WTC11 (cell line): ENCODE measurements around the gene RAET1G. TPM values are rescaled to one million over a fixed set of nuclear protein-coding genes. Genes with fewer than 3 reads are reported as not detected.

ENCODE experiments used
- ATAC-seq: fragments of 200-7000 bp; cut with Tn5 transposase; 2 replicates; pipeline ENCODE4 v1.10.0; 2021; ENCODE audit warnings: mild to moderate bottlenecking, moderate library complexity
- CTCF ChIA-PET: fragments of 300-600 bp; sonication (Branson Sonifier 250); formaldehyde crosslinking; loops from one replicate; lab custom pipeline; 2021; ENCODE audit warnings: antibody characterized with exemption; lab: Charles Lee
- POLR2A ChIA-PET: fragments of 350-600 bp; sonication (Branson Sonifier 250); formaldehyde crosslinking; loops from one replicate; lab custom pipeline; 2021; ENCODE audit warnings: antibody characterized with exemption; lab: Charles Lee
- DNase-seq: peaks from one replicate; pipeline ENCODE4 v3.0.0; 2021; ENCODE audit warnings: low spot score
- H3K27ac Mint-ChIP-seq: 2 replicates; pipeline ENCODE4 v1.8.0; 2021; ENCODE audit warnings: mixed read lengths
- H3K27me3 Mint-ChIP-seq: 2 replicates; pipeline ENCODE4 v1.8.0; 2021; ENCODE audit warnings: low read depth, mild to moderate bottlenecking, moderate library complexity, mixed read lengths
- H3K36me3 Mint-ChIP-seq: 2 replicates; pipeline ENCODE4 v1.8.0; 2021; ENCODE audit warnings: mixed read lengths
- H3K4me1 Mint-ChIP-seq: 2 replicates; pipeline ENCODE4 v1.8.0; 2022; ENCODE audit warnings: mixed read lengths
- H3K4me3 Mint-ChIP-seq: 2 replicates; pipeline ENCODE4 v1.8.0; 2021; ENCODE audit warnings: mild to moderate bottlenecking, moderate library complexity, mixed read lengths
- H3K9me3 Mint-ChIP-seq: 2 replicates; pipeline ENCODE4 v1.8.0; 2021; ENCODE audit warnings: mixed read lengths
- CDX4 ChIP-seq: fragments of 250-450 bp; sonication (Bioruptor Pico); IDR thresholded peaks from 2 replicates; pipeline ENCODE4 v1.9.0; 2021; ENCODE audit warnings: moderate library complexity, mild to moderate bottlenecking, inconsistent platforms, borderline replicate concordance
- CREM ChIP-seq: sonication (generic); formaldehyde crosslinking; IDR thresholded peaks from 2 replicates; pipeline ENCODE4 v1.8.1; 2022; ENCODE audit warnings: mild to moderate bottlenecking, missing genetic modification reagents, moderate library complexity
- E2F4 ChIP-seq: sonication (generic); formaldehyde crosslinking; IDR thresholded peaks from 2 replicates; pipeline ENCODE4 v1.8.1; 2022; ENCODE audit warnings: low read depth, mild to moderate bottlenecking, moderate library complexity, missing genetic modification reagents, borderline replicate concordance
- ESRRA ChIP-seq: sonication (generic); formaldehyde crosslinking; IDR thresholded peaks from 2 replicates; pipeline ENCODE4 v1.8.1; 2022; ENCODE audit warnings: mild to moderate bottlenecking, missing genetic modification reagents, borderline replicate concordance
- FOXJ3 ChIP-seq: sonication (generic); formaldehyde crosslinking; IDR thresholded peaks from 2 replicates; pipeline ENCODE4 v1.9.0; 2021; ENCODE audit warnings: missing genetic modification reagents, mild to moderate bottlenecking, borderline replicate concordance
- FOXK1 ChIP-seq: sonication (generic); formaldehyde crosslinking; IDR thresholded peaks from 2 replicates; pipeline ENCODE4 v1.8.0; 2022; ENCODE audit warnings: mild to moderate bottlenecking, moderate library complexity, missing genetic modification reagents
- GTF2I ChIP-seq: fragments of 250-450 bp; sonication (Bioruptor Pico); conservative IDR thresholded peaks from 2 replicates; pipeline ENCODE4 v1.4.0; 2021; ENCODE audit warnings: mild to moderate bottlenecking
- KAT7 ChIP-seq: sonication (generic); formaldehyde crosslinking; IDR thresholded peaks from 2 replicates; pipeline ENCODE4 v1.8.1; 2023; ENCODE audit warnings: missing genetic modification reagents, mild to moderate bottlenecking, borderline replicate concordance
- NFATC4 ChIP-seq: fragments of 250-450 bp; sonication (Bioruptor Pico); IDR thresholded peaks from 2 replicates; pipeline ENCODE4 v1.9.0; 2021; ENCODE audit warnings: mild to moderate bottlenecking
- NR1H2 ChIP-seq: sonication (generic); formaldehyde crosslinking; IDR thresholded peaks from 2 replicates; pipeline ENCODE4 v1.9.0; 2021; ENCODE audit warnings: mild to moderate bottlenecking, moderate library complexity, missing genetic modification reagents
- OVOL2 ChIP-seq: fragments of 250-450 bp; sonication (Bioruptor Pico); IDR thresholded peaks from 2 replicates; pipeline ENCODE4 v1.9.0; 2021; ENCODE audit warnings: mild to moderate bottlenecking, borderline replicate concordance
- RELA ChIP-seq: sonication (generic); formaldehyde crosslinking; IDR thresholded peaks from 2 replicates; pipeline ENCODE4 v1.8.1; 2022; ENCODE audit warnings: missing genetic modification reagents, mild to moderate bottlenecking, borderline replicate concordance
- RORB ChIP-seq: fragments of 250-450 bp; sonication (Bioruptor Pico); IDR thresholded peaks from 2 replicates; pipeline ENCODE4 v1.9.0; 2021; ENCODE audit warnings: mild to moderate bottlenecking
- SMAD4 ChIP-seq: sonication (generic); formaldehyde crosslinking; IDR thresholded peaks from 2 replicates; pipeline ENCODE4 v1.8.0; 2022; ENCODE audit warnings: mild to moderate bottlenecking, missing genetic modification reagents
- SP1 ChIP-seq: sonication (generic); formaldehyde crosslinking; conservative IDR thresholded peaks from 2 replicates; pipeline ENCODE4 v1.8.1; 2022; ENCODE audit warnings: missing genetic modification reagents
- ZNF232 ChIP-seq: sonication (generic); formaldehyde crosslinking; IDR thresholded peaks from 2 replicates; pipeline ENCODE4 v1.8.0; 2022; ENCODE audit warnings: mild to moderate bottlenecking, missing genetic modification reagents
- ZNF317 ChIP-seq: sonication (generic); formaldehyde crosslinking; IDR thresholded peaks from 2 replicates; pipeline ENCODE4 v1.8.1; 2023; ENCODE audit warnings: low read depth, mild to moderate bottlenecking, moderate library complexity, missing genetic modification reagents, borderline replicate concordance
- ZNF416 ChIP-seq: fragments of 250-450 bp; sonication (Bioruptor Pico); IDR thresholded peaks from 2 replicates; pipeline ENCODE4 v1.9.0; 2021; ENCODE audit warnings: mild to moderate bottlenecking, inconsistent platforms
- ZNF425 ChIP-seq: fragments of 250-450 bp; sonication (Bioruptor Pico); conservative IDR thresholded peaks from 2 replicates; pipeline ENCODE4 v1.9.0; 2021; ENCODE audit warnings: mild to moderate bottlenecking
- total RNA-seq: library from RNA; stranded (reverse); gene quantifications from 3 replicates; pipeline ENCODE4 v1.2.3, GENCODE V29; 2021
- TF ChIP-seq, protein P1 (sequence below): sonication (generic); formaldehyde crosslinking; IDR thresholded peaks from 2 replicates; pipeline ENCODE4 v1.8.0; 2022; ENCODE audit warnings: missing genetic modification reagents
- TF ChIP-seq, protein P2 (sequence below): sonication (generic); formaldehyde crosslinking; IDR thresholded peaks from 2 replicates; pipeline ENCODE4 v1.8.1; 2023; ENCODE audit warnings: mild to moderate bottlenecking, missing genetic modification reagents, borderline replicate concordance

Gene RAET1G
- total RNA-seq, 1 experiment from 2014 or later, result not detected

DNA sequence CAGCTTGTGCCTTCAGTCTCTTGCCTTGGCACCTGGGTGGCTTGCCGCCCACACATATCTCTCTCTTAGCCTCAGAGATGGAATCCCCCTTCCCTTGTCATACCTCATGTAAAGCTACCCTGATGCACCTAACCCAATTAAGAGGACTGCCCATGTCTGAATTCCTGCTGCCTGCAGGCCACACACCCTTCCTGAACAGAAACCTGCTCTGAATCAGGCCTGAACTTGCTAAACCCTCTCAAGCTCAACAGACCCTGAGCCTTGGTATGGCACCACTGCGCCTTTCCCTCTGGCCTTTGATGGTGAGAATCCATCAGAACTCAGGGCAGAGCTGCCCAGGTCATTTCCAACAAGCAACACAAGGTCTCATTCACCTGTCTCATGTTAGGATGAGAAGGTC lies 5.2 kb downstream of the RAET1G start (continued):
- TF ChIP-seq, protein P1, sequence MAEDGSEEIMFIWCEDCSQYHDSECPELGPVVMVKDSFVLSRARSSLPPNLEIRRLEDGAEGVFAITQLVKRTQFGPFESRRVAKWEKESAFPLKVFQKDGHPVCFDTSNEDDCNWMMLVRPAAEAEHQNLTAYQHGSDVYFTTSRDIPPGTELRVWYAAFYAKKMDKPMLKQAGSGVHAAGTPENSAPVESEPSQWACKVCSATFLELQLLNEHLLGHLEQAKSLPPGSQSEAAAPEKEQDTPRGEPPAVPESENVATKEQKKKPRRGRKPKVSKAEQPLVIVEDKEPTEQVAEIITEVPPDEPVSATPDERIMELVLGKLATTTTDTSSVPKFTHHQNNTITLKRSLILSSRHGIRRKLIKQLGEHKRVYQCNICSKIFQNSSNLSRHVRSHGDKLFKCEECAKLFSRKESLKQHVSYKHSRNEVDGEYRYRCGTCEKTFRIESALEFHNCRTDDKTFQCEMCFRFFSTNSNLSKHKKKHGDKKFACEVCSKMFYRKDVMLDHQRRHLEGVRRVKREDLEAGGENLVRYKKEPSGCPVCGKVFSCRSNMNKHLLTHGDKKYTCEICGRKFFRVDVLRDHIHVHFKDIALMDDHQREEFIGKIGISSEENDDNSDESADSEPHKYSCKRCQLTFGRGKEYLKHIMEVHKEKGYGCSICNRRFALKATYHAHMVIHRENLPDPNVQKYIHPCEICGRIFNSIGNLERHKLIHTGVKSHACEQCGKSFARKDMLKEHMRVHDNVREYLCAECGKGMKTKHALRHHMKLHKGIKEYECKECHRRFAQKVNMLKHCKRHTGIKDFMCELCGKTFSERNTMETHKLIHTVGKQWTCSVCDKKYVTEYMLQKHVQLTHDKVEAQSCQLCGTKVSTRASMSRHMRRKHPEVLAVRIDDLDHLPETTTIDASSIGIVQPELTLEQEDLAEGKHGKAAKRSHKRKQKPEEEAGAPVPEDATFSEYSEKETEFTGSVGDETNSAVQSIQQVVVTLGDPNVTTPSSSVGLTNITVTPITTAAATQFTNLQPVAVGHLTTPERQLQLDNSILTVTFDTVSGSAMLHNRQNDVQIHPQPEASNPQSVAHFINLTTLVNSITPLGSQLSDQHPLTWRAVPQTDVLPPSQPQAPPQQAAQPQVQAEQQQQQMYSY (CRISPR knock-in tag), result no peak
- TF ChIP-seq RORB (CRISPR knock-in tag) (no peak), KAT7 (no peak), FOXK1 (CRISPR knock-in tag) (no peak), ZNF317 (CRISPR knock-in tag) (no peak), SMAD4 (no peak), ZNF416 (no peak)

- ATAC-seq, result no peak
- ChIA-PET POLR2A (interaction anchor here (1.3 kb wide), 1 partner anchor 52 kb away, joined by 3 read pairs; the partner anchor contains the start of gene LRP11), CTCF (interaction anchor here (0.9 to 1.5 kb wide), 4 partner anchors 13 to 100 kb away, joined by 3 to 14 read pairs (median 4); no protein-coding TSS in a partner anchor)
- TF ChIP-seq NR1H2 (no peak), CREM (no peak)
- H3K36me3 Mint-ChIP-seq, result no peaks in the 10 kb centered on the region
- no peaks in the 10 kb centered on the region for H3K9me3 Mint-ChIP-seq
- H3K4me3 Mint-ChIP-seq, result no peak overlapping the region
- no peak for DNase-seq
- H3K27ac Mint-ChIP-seq, result no peak overlapping the region
- no peaks in the 10 kb centered on the region for H3K4me1 Mint-ChIP-seq
- peaks cover 59% of the 10 kb centered on the region for H3K27me3 Mint-ChIP-seq
Measured at GRCh38 chr6:149915970-149916865, 6.7 kb downstream of the RAET1G start.

- no peak for ATAC-seq
- no peak for DNase-seq
- Mint-ChIP-seq H3K9me3 (peaks cover 20% of the 10 kb centered on the region), H3K27me3 (peaks cover 44% of the 10 kb centered on the region), H3K4me3 (no peak overlapping the region), H3K4me1 (no peaks in the 10 kb centered on the region), H3K27ac (no peak overlapping the region), H3K36me3 (peaks cover 7% of the 10 kb centered on the region; the same call in 1 of the 2 replicates)
- ChIA-PET POLR2A (no interaction called here), CTCF (interaction anchor here (0.9 kb wide), 1 partner anchor 16 kb away, joined by 4 read pairs; no protein-coding TSS in a partner anchor)
- TF ChIP-seq NFATC4, result no peak
- no peak for TF ChIP-seq FOXJ3 (CRISPR knock-in tag)
- no peak for TF ChIP-seq ESRRA (CRISPR knock-in tag)
- TF ChIP-seq, protein P2, sequence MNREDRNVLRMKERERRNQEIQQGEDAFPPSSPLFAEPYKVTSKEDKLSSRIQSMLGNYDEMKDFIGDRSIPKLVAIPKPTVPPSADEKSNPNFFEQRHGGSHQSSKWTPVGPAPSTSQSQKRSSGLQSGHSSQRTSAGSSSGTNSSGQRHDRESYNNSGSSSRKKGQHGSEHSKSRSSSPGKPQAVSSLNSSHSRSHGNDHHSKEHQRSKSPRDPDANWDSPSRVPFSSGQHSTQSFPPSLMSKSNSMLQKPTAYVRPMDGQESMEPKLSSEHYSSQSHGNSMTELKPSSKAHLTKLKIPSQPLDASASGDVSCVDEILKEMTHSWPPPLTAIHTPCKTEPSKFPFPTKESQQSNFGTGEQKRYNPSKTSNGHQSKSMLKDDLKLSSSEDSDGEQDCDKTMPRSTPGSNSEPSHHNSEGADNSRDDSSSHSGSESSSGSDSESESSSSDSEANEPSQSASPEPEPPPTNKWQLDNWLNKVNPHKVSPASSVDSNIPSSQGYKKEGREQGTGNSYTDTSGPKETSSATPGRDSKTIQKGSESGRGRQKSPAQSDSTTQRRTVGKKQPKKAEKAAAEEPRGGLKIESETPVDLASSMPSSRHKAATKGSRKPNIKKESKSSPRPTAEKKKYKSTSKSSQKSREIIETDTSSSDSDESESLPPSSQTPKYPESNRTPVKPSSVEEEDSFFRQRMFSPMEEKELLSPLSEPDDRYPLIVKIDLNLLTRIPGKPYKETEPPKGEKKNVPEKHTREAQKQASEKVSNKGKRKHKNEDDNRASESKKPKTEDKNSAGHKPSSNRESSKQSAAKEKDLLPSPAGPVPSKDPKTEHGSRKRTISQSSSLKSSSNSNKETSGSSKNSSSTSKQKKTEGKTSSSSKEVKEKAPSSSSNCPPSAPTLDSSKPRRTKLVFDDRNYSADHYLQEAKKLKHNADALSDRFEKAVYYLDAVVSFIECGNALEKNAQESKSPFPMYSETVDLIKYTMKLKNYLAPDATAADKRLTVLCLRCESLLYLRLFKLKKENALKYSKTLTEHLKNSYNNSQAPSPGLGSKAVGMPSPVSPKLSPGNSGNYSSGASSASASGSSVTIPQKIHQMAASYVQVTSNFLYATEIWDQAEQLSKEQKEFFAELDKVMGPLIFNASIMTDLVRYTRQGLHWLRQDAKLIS (CRISPR knock-in tag), result no peak
- TF ChIP-seq ZNF232 (CRISPR knock-in tag), result no peak
- TF ChIP-seq RELA (CRISPR knock-in tag), result no peak
- TF ChIP-seq SP1 (CRISPR knock-in tag), result no peak
- no peak for TF ChIP-seq GTF2I (CRISPR knock-in tag)
- no peak for TF ChIP-seq E2F4 (CRISPR knock-in tag)
- TF ChIP-seq ZNF425 (CRISPR knock-in tag), result no peak
- TF ChIP-seq OVOL2 (CRISPR knock-in tag), result no peak
- no peak for TF ChIP-seq CDX4 (CRISPR knock-in tag)
Measured at GRCh38 chr6:149913540-149914240, 9.2 kb downstream of the RAET1G start.
